Endothelial cell (in vitro differentiated cells): ENCODE data around the gene INPP4A. TPM values are rescaled to one million over a fixed set of nuclear protein-coding genes. Genes with fewer than 3 reads are reported as not detected.

ENCODE experiments used
- DNase-seq: peaks from one replicate; pipeline ENCODE4 v3.0.0; 2021; ENCODE audit warnings: low spot score
- H3K27ac Mint-ChIP-seq: one replicate; pipeline ENCODE4 v1.8.0; 2021; ENCODE audit warnings: mixed read lengths, inconsistent platforms; ENCODE audit not compliant: unreplicated experiment
- H3K27me3 Mint-ChIP-seq: one replicate; pipeline ENCODE4 v1.8.0; 2021; ENCODE audit warnings: mild to moderate bottlenecking, moderate library complexity, mixed read lengths, inconsistent platforms; ENCODE audit not compliant: unreplicated experiment
- H3K36me3 Mint-ChIP-seq: one replicate; pipeline ENCODE4 v1.8.0; 2021; ENCODE audit warnings: mild to moderate bottlenecking, low read depth, mixed read lengths, inconsistent platforms; ENCODE audit not compliant: unreplicated experiment
- H3K4me1 Mint-ChIP-seq: one replicate; pipeline ENCODE4 v1.8.0; 2021; ENCODE audit warnings: mild to moderate bottlenecking, mixed read lengths, inconsistent platforms; ENCODE audit not compliant: unreplicated experiment
- H3K4me3 Mint-ChIP-seq: one replicate; pipeline ENCODE4 v1.8.0; 2021; ENCODE audit warnings: mild to moderate bottlenecking, mixed read lengths, inconsistent platforms; ENCODE audit not compliant: unreplicated experiment
- H3K9me3 Mint-ChIP-seq: one replicate; pipeline ENCODE4 v1.8.0; 2021; ENCODE audit warnings: mixed read lengths, inconsistent platforms; ENCODE audit not compliant: unreplicated experiment
- total RNA-seq: library from RNA; stranded (reverse); fragmentation: NEBNext Ultra II Directional; extraction: Animal tissue kit (Norgen Biotek cat#: 25700); gene quantifications from one replicate; pipeline ENCODE4 v1.2.1, GENCODE V29; 2021; ENCODE audit not compliant: unreplicated experiment
- TF ChIP-seq, protein P1 (sequence below): fragments of 200-600 bp; sonication (generic); IDR thresholded peaks from one replicate; pipeline ENCODE4 v1.5.0; 2021; ENCODE audit warnings: antibody characterized with exemption; ENCODE audit not compliant: unreplicated experiment

Gene INPP4A
- total RNA-seq, 1 donor from 2014 or later, result 26.8 TPM

DNA sequence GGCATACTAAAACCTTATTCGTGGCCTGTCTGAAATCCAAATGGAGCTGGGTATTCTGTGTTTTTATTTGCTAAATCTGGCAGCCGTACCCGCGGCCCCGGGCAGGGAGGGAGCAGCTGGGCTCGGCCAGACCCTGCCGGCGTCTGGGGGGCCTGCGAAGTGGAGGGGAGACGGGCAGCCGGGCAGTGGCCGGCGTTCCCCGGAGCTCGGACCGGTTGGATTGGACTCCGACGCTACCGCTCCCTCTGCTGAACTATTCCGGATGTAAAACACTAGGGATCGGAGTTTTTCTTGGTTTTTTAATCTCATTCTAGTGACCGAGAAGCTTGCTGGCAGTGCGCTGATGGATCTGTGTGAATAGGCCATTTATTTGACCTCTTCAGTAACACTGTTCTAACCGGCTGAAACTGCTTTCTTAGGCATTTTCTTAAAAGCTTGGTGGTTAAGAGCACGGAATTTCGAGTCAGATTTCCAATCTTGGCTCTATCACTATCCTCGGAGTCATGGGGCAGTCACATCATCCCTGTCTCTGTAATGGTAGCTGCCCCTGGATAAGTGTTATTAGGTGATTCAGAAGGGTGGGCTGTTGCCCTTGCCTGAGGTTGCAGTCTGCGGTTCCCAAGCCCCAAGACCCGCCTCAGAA is 164.4 kb downstream of the INPP4A start:
- H3K4me3 Mint-ChIP-seq, result peak overlapping the region; percentile 94
- no peaks in the 10 kb centered on the region for H3K27me3 Mint-ChIP-seq
- H3K9me3 Mint-ChIP-seq, result no peaks in the 10 kb centered on the region
- peak overlapping the region; percentile 92 for H3K27ac Mint-ChIP-seq
- H3K4me1 Mint-ChIP-seq, result peaks cover 35% of the 10 kb centered on the region
- peaks cover 17% of the 10 kb centered on the region for H3K36me3 Mint-ChIP-seq
- TF ChIP-seq, protein P1, sequence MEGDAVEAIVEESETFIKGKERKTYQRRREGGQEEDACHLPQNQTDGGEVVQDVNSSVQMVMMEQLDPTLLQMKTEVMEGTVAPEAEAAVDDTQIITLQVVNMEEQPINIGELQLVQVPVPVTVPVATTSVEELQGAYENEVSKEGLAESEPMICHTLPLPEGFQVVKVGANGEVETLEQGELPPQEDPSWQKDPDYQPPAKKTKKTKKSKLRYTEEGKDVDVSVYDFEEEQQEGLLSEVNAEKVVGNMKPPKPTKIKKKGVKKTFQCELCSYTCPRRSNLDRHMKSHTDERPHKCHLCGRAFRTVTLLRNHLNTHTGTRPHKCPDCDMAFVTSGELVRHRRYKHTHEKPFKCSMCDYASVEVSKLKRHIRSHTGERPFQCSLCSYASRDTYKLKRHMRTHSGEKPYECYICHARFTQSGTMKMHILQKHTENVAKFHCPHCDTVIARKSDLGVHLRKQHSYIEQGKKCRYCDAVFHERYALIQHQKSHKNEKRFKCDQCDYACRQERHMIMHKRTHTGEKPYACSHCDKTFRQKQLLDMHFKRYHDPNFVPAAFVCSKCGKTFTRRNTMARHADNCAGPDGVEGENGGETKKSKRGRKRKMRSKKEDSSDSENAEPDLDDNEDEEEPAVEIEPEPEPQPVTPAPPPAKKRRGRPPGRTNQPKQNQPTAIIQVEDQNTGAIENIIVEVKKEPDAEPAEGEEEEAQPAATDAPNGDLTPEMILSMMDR, result no peak
- DNase-seq, result peak; percentile 29

GRCh38 chr2:98614024-98614739 is 169.5 kb downstream of the INPP4A start:
- H3K4me1 Mint-ChIP-seq, result peaks cover 23% of the 10 kb centered on the region
- TF ChIP-seq, protein P1, result no peak

DNA sequence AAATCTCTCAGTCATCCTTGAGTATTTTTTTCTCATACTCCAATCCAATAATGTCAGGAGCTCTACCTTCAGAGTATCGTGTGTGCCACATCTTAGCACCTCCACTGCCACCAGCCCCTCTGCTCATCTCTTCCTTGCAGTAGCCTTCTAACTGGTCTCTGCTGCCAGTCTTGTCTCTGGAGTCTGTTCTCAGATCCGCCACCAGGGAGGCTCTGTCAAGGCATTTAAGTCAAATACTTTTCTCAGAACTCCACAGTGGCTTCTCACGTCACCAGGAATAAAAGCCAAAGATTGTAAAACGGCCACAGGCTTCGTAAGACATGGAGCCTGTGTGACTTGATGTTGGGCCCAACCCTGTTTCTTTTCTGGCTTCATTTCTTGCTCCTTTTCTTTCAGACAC is 170.8 kb downstream of the INPP4A start:
- H3K36me3 Mint-ChIP-seq, result peaks cover 8% of the 10 kb centered on the region

More at GRCh38 chr2:98614024-98614739, 169.5 kb downstream of the INPP4A start:
- Mint-ChIP-seq H3K4me3 (no peak overlapping the region), H3K27ac (no peak overlapping the region), H3K9me3 (no peaks in the 10 kb centered on the region), H3K36me3 (peaks cover 11% of the 10 kb centered on the region), H3K27me3 (no peaks in the 10 kb centered on the region)
- no peak for DNase-seq

DNA sequence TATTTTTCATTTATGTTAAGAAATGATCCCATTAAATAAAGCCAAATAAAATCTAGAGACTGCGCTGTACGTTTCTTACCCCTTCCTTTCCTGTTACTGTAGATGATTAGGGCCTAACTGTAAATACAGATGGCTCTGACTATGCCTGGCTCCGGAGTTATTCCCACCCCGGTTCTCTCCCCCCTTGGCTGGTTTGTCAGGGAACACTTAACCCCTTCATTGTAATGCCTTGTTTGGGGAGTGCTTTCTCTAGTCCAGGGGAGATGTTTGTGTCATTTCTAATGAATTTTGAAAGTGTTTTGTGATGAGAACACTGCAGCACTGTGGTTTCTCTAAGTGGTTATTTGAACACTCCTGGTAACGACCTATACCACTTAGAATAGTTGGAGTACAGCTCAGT is 172.5 kb downstream of the INPP4A start:
- H3K9me3 Mint-ChIP-seq, result no peaks in the 10 kb centered on the region
- TF ChIP-seq, protein P1, result no peak
- H3K27me3 Mint-ChIP-seq, result no peaks in the 10 kb centered on the region
- H3K27ac Mint-ChIP-seq, result no peak overlapping the region
- H3K36me3 Mint-ChIP-seq, result peaks cover 8% of the 10 kb centered on the region
- no peak overlapping the region for H3K4me3 Mint-ChIP-seq
- DNase-seq, result no peak
- H3K4me1 Mint-ChIP-seq, result no peaks in the 10 kb centered on the region

More for the DNA sequence above, 170.8 kb downstream of the INPP4A start:
- Mint-ChIP-seq H3K27me3 (no peaks in the 10 kb centered on the region), H3K4me1 (peaks cover 11% of the 10 kb centered on the region), H3K4me3 (no peak overlapping the region), H3K27ac (no peak overlapping the region), H3K9me3 (no peaks in the 10 kb centered on the region)
- no peak for DNase-seq
- TF ChIP-seq, protein P1, result no peak

DNA sequence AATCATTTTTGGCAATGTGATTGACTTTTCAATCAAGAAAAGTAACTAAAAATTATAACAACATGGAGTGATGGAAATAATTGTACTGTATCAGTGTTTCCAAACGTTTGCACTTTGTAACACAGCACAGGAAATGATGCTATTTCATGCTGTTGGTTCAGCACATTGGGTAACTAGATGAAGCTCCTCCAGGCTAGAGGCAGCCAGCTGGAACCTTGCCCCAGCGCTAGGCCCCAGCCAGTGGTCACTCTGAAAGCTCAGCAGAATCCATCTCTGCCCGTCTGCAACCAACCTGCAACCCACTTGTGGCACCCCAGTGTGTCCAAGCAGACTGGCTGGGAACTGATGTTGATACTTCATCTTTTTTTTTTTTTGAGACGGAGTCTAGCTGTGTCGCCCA is 179.0 kb downstream of the INPP4A start:
- TF ChIP-seq, protein P1, result no peak
- Mint-ChIP-seq H3K27ac (no peak overlapping the region), H3K9me3 (no peaks in the 10 kb centered on the region), H3K27me3 (no peaks in the 10 kb centered on the region), H3K4me1 (peaks cover 8% of the 10 kb centered on the region), H3K4me3 (no peak overlapping the region), H3K36me3 (no peaks in the 10 kb centered on the region)
- DNase-seq, result no peak
